NCI-H510A (cell line): ENCODE results near the gene C1QA.
A peak's percentile ranks its signal among the peaks of the same experiment; 100 is the strongest.
"Not testable (repeated sequence)": the region's sequence is repeated elsewhere in the genome, so short reads cannot be mapped to it uniquely, and the experiment has no call there.

Experiments used
- DNase-seq: peaks from one replicate; lab custom pipeline; 2025; lab: John Stamatoyannopoulos, UW

Gene C1QA

GRCh38 chr1:22641247-22641646, 4.8 kb downstream of the C1QA start:
- DNase-seq = no peak

- DNase-seq = peak; percentile 24
Observed at GRCh38 chr1:22641906-22642636, 5.6 kb downstream of the C1QA start.

GRCh38 chr1:22643381-22643780, 7.0 kb downstream of the C1QA start, which contains the start of gene C1QC:
C1QC (plus strand) TSS chr1:22643633; CDS start chr1:22644024, 391 bp downstream.
- DNase-seq = no peak

GRCh38 chr1:22643928-22644327, 7.5 kb downstream of the C1QA start:
- DNase-seq = no peak

GRCh38 chr1:22645931-22646330, 9.5 kb downstream of the C1QA start:
- DNase-seq = no peak

- DNase-seq = no peak
Observed at GRCh38 chr1:22646384-22646783, 10.0 kb downstream of the C1QA start.

- DNase-seq = no peak
Observed at GRCh38 chr1:22650089-22650693, 13.8 kb downstream of the C1QA start.

- DNase-seq = no peak
Observed at GRCh38 chr1:22651941-22652856, 15.8 kb downstream of the C1QA start.

- no peak for DNase-seq
Observed at GRCh38 chr1:22652881-22653316, 16.5 kb downstream of the C1QA start, which contains the start of gene C1QB. C1QB (plus strand) TSS chr1:22653236; CDS start chr1:22659463, 6,227 bp downstream.

- no peak for DNase-seq
Observed at GRCh38 chr1:22654692-22655091, 18.3 kb downstream of the C1QA start.

- DNase-seq = no peak
Observed at GRCh38 chr1:22658385-22659163, 22.1 kb downstream of the C1QA start.

GRCh38 chr1:22660716-22661241, 24.4 kb downstream of the C1QA start:
- DNase-seq = no peak

GRCh38 chr1:22661880-22662279, 25.5 kb downstream of the C1QA start:
- no peak for DNase-seq

GRCh38 chr1:22662318-22662717, 25.9 kb downstream of the C1QA start:
- DNase-seq = peak; percentile 43

- DNase-seq = no peak
Observed at GRCh38 chr1:22662986-22663408, 26.6 kb downstream of the C1QA start.

GRCh38 chr1:22665752-22666151, 29.3 kb downstream of the C1QA start:
- DNase-seq = no peak

GRCh38 chr1:22666412-22666811, 30.0 kb downstream of the C1QA start:
- no peak for DNase-seq

- DNase-seq = not testable (repeated sequence)
Observed at GRCh38 chr1:22668840-22669239, 32.4 kb downstream of the C1QA start.

- no peak for DNase-seq
Observed at GRCh38 chr1:22670352-22670975, 34.0 kb downstream of the C1QA start.

- DNase-seq = no peak
Observed at GRCh38 chr1:22671999-22672398, 35.6 kb downstream of the C1QA start.
